GOT3 (cell line): ENCODE results near the gene FA2H.

Experiments used
- DNase-seq: peaks from one replicate; lab custom pipeline; 2025; ENCODE audit warnings: mixed read lengths; lab: John Stamatoyannopoulos, UW

The FA2H gene

GRCh38 chr16:74744566-74744965 is 30.1 kb downstream of the FA2H start:
- no peak for DNase-seq

DNA sequence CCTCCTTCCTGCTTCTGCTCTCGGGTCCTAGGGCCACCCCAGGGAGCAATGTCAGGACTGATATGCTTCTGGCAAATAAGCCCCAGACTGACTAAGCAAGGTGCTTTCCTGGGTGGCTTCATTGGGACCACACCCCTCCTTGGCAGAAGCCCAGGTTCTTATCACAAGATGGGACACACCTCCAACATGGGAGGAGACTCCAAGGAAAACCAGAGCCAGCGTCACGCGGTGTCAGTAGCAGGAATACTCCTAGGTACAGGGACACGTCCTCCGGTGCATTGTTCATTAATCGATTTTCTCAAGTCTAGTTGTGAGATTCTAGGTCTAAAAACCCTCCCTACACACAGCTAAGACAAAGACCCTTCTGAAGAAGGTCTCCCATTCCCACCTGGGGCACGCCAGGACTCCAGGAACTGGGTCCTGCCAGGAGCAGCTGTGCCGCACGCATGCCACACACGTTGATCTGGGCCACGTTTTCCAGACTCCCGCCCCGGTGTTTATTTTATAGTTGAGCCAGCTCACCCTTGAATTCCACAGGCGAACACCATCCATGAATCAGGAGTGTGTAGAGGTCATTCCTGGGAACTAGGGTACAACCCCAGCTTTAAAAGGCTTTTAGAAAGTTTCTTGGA is 30.8 kb downstream of the FA2H start:
- DNase-seq = no peak

- DNase-seq = no peak
These were observed 31.5 kb downstream of the FA2H start for GRCh38 chr16:74743045-74743667.

DNA sequence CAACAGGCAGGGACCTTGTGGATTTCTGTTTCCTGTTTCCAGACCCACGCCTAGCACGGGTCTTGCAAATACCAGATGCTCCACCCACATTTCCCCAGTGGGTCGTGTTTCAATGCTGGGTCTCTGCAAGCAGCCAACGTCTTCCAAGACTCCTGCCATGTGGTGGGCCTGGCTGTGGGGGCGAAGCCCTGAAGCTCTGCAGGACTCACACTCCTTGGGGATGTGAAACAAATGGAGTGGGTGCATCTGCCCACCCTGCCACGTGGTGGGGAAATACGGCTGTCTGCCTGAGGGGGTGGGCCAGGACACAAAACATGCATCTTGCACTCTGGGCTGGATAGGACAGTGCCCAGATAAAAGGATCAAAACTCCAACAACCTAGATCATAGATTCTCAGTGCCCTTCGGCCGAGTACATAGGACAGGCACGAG is 32.6 kb downstream of the FA2H start:
- no peak for DNase-seq

GRCh38 chr16:74740795-74741304 is 33.8 kb downstream of the FA2H start:
- DNase-seq = no peak

GRCh38 chr16:74739275-74739674 is 35.3 kb downstream of the FA2H start:
- no peak for DNase-seq

- DNase-seq = no peak
These were observed 35.8 kb downstream of the FA2H start for GRCh38 chr16:74738816-74739215.

DNA sequence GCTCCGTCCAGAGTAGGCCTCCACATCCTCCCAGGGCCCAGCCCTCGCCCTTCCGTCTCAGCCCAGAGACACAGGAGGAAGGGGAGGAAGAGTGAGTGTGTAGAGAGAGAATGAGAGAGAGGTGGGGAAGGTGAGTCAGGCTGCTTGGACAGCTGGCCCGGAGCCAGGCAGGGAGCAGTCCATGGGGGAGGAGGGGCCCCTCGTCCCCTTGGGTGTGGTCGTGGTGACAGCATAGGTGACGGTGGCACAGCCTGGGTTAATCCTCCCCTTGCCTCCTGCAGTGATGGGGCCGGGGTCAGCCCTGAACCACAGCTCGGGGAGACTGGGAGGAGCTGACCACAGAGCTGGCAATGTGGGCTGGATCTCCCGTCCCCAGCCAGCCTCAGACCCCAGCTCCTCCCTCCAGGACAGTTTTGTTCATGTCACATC is 36.5 kb downstream of the FA2H start:
- DNase-seq = no peak

GRCh38 chr16:74737521-74737920 is 37.1 kb downstream of the FA2H start:
- no peak for DNase-seq

GRCh38 chr16:74736531-74737157 is 38.0 kb downstream of the FA2H start:
- DNase-seq = no peak

- no peak for DNase-seq
These were observed 39.1 kb downstream of the FA2H start for GRCh38 chr16:74735554-74735953.

GRCh38 chr16:74735162-74735452 is 39.5 kb downstream of the FA2H start:
- DNase-seq = no peak

- DNase-seq = no peak
These were observed 40.1 kb downstream of the FA2H start for GRCh38 chr16:74734361-74735161.

DNA sequence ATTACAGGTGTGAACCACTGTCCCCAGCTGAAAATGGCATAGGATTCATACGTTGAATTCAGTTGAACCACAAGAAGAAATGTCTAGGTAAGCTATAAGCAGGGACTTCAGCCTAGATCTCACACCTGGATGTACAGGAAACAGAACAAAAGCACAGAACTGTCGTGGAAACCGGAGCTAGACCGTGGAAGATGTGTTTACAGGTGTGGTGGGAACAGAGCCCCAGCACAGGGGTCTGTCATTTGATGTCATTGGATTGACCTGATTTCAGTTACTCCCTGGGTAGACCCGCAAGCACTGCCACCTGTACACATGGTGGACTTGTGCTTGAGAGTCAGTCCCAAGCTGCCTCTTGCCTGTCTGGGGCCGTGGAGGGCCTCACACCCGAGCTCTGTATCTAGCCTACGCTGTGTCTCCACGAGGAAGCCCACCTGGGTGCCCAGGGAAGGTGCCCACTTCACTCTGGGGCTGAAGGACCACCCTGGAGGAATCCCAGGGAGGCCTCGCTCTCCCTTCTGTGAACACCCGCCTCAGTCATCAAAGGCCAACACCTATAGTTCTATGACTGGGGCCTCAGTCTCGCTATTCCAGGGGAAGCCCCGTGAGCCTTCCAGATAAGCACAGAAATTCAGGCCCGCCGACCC is 41.8 kb downstream of the FA2H start:
- no peak for DNase-seq

DNA sequence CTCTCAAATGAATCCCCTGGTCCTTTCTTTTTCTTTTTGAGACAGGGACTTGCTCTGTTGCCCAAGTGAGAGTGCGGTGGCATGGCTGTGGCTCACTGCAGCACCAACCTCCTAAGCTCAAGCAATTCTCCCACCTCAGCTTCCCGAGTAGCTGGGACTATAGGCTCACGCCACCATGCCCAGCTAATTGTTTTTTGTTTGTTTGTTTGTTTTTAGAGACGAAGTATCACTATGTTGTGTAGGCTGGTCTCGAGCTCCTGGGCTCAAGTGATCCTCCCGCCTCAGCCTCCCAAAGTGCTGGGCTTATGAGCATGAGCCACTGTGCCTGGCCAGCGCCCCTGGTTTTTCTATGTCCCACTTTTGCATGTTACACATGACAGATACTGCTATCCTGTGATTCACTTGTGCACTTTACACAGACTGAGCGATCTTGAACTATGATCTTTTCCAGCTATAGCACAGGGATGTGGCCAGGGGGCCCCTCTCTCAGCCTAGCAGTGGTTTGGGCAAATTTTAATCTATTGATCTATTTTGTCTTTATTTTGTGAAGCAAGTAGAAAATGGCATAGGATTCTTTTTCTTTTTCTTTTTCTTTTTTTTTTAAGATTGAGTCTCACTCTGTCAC is 42.7 kb downstream of the FA2H start:
- no peak for DNase-seq

DNA sequence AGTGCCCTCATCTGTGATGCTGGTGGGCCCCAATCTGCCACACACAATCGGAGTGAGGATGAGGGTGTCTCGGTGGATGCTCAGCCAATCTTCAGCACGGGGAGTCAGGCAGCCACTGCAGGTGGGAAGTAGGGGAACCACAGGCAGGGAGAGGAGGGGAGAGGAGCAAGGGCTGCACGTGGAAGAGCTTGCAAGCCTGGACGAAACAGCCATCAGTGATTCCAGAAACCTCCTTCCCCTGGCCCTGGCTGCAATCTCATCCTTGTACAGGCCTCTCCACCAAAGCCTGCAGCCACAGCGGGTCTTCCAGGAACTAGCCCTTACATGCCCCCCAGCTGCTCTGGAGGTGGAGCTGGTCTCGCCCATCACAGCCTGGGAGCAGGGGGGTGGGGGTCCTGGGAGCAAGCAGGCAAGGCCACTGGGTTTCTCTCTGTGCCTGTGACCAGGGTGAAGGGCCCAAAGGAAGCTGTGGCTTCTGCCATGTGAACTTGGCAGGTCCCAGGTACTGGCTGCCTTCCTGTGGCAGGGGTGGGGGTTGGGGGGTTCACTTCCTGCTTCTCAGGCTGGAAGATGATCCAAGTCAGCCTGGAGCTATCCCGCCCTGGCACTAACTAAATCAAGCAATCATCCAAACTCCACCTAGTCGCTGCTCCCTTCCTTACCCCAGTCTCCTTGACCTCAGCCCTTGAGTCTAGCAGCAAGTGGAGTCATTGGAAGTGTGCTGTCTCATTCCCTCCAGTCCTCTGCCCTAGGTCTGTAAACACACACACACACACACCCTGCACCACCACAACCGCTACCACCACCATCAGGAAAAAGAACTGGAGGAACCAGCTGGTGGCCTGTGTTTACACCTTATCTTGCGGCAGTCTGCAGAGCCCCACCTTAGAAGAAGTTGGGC is 44.6 kb downstream of the FA2H start:
- DNase-seq = no peak

DNA sequence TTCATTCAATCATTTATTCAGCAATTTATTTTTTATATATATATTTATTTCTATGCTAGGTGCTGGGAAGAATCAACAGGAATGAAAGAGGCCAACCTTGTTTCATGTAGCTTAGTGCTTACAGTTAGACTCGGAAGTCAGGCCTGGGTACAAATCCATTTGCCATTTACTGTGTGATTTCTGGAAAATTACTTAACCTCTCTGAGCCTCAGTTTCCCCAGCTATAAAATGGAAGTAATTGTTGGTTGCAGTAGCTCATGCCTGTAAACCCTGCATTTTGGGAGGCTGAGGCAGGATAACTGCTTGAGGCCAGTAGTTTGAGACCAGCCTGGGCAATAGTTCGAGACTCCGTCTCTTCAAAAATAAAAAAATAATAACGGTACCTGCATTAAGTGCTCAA is 46.7 kb downstream of the FA2H start:
- DNase-seq = no peak

DNA sequence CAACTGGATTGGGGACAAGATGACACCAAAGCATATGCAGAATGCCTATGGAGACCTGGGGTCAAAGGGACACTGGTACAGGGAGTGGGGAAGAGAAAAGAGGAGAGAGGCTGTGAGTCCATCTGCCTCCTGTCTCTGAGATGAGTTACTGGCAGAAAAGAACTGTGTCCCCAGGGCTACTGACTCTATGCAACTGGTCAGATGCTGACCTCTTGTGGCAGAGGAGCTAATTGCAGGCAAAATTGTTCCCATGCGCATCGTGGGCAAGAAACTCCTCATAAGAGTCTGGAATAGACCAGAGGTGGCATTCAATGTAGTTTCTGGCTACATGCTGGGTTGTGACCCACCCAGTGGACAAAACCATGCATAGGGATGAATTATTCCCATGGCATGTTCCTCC is 47.9 kb downstream of the FA2H start:
- DNase-seq = no peak

- no peak for DNase-seq
These were observed 48.8 kb downstream of the FA2H start for GRCh38 chr16:74725651-74726455.
